ENCODE measurements around the gene CLEC2L.

DNA sequence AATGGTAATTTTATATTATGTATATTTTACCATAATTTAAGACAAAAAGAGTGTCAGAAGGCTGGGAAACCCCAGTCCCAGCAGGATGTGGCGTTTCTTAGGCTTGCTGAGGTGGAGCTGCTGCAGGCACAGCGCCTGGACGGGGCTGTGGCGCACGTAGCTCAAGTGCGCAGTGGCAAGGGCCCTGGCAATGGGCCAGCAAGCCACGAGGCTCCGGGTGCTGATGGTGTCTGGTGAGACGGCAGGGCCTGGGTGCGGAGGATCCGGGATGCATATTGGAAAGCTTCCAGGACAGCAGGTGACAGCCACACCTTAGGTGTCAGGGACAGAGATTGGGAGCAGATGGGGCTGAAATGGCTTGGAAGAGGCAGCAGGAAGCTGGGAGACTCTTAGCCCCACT, 37.2 kb downstream of the CLEC2L start:
- TF ChIP-seq, protein P1, sequence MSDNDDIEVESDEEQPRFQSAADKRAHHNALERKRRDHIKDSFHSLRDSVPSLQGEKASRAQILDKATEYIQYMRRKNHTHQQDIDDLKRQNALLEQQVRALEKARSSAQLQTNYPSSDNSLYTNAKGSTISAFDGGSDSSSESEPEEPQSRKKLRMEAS (IDR thresholded peaks at IDR 0.05): no peak
- TF ChIP-seq CREB1 (IDR thresholded peaks at IDR 0.05; ENCODE audit: low read depth): no peak
- no peak for TF ChIP-seq YY1 (IDR thresholded peaks at IDR 0.05; ENCODE audit: low read depth)
- no peak for TF ChIP-seq RAD21 (IDR thresholded peaks at IDR 0.05; ENCODE audit: low read depth)
- TF ChIP-seq NFIC (IDR thresholded peaks at IDR 0.05): no peak

Measured in Ishikawa (cell line).